Keratinocyte (primary cell): Measurements from ENCODE around the gene SLC39A11. TPM values are rescaled to one million over a fixed set of nuclear protein-coding genes. Genes with fewer than 3 reads are reported as not detected.

Experiments used
- DNase-seq: peaks from one replicate; pipeline ENCODE4 v3.0.0-alpha.2; 2011; ENCODE audit warnings: low read depth, missing footprints, low spot score
- FAIRE-seq: peaks from 2 replicates; lab custom pipeline; 2011; peaks lifted over from hg19 to GRCh38; lab: Jason Lieb, UNC
- H2AFZ ChIP-seq: 2 replicates; pipeline ENCODE4 v1.6.0; 2012; ENCODE audit warnings: low read length, control low read depth, inconsistent platforms; ENCODE audit not compliant: control insufficient read depth
- H3K27ac ChIP-seq: 2 replicates; pipeline ENCODE4 v1.5.1; 2011; ENCODE audit warnings: low read length; ENCODE audit not compliant: control insufficient read depth, insufficient read depth
- H3K27me3 ChIP-seq: 3 replicates; pipeline ENCODE4 v1.6.0; 2011; ENCODE audit warnings: low read length; ENCODE audit not compliant: control insufficient read depth, insufficient read depth; ENCODE audit errors: extremely low read depth
- H3K36me3 ChIP-seq, 2 experiments: 2 replicates in 1 of 2; 3 replicates in 1 of 2; pipeline ENCODE4 v1.5.1; 2011; ENCODE audit warnings: low read length in 2 of 2, mild to moderate bottlenecking in 1 of 2; ENCODE audit not compliant: control insufficient read depth in 2 of 2, insufficient read depth in 2 of 2; ENCODE audit errors: extremely low read depth in 1 of 2
- H3K4me1 ChIP-seq: 3 replicates; pipeline ENCODE4 v1.5.1; 2011; ENCODE audit warnings: low read length; ENCODE audit not compliant: control insufficient read depth, insufficient read depth; ENCODE audit errors: extremely low read depth
- H3K4me2 ChIP-seq: 3 replicates; pipeline ENCODE4 v1.6.0; 2011; ENCODE audit warnings: low read depth, low read length; ENCODE audit not compliant: control insufficient read depth, insufficient read depth; ENCODE audit errors: extremely low read depth
- H3K4me3 ChIP-seq, 3 experiments: fragments of 200-600 bp in 1 of 3; sonication (generic) in 1 of 3; 2 replicates in 2 of 3; 3 replicates in 1 of 3; pipeline ENCODE4 v1.5.1; 2011 to 2016; ENCODE audit warnings: low read length in 3 of 3, mild to moderate bottlenecking in 3 of 3, control low read depth in 2 of 3, inconsistent platforms in 1 of 3, low read depth in 1 of 3, mixed read lengths in 1 of 3, mixed run types in 1 of 3, moderate library complexity in 1 of 3; ENCODE audit not compliant: control insufficient read depth in 2 of 3, insufficient read depth in 2 of 3; ENCODE audit errors: extremely low read depth in 1 of 3
- H3K79me2 ChIP-seq: 2 replicates; pipeline ENCODE4 v1.6.0; 2012; ENCODE audit warnings: low read length; ENCODE audit not compliant: control insufficient read depth, insufficient read depth
- H3K9ac ChIP-seq: 3 replicates; pipeline ENCODE4 v1.6.0; 2011; ENCODE audit warnings: low read length; ENCODE audit not compliant: control insufficient read depth, insufficient read depth; ENCODE audit errors: extremely low read depth
- H3K9me1 ChIP-seq: 3 replicates; pipeline ENCODE4 v1.6.0; 2011; ENCODE audit warnings: low read length; ENCODE audit not compliant: control insufficient read depth, insufficient read depth; ENCODE audit errors: extremely low read depth
- H3K9me3 ChIP-seq: 2 replicates; pipeline ENCODE4 v1.5.1; 2012; ENCODE audit warnings: low read depth, low read length; ENCODE audit not compliant: control insufficient read depth
- H4K20me1 ChIP-seq: 3 replicates; pipeline ENCODE4 v1.6.0; 2011; ENCODE audit warnings: low read length; ENCODE audit not compliant: control insufficient read depth, insufficient read depth; ENCODE audit errors: extremely low read depth
- CTCF ChIP-seq, 3 experiments: IDR thresholded peaks in 1 of 3; conservative IDR thresholded peaks in 1 of 3; optimal IDR thresholded peaks in 1 of 3; 2 replicates in 2 of 3; 3 replicates in 1 of 3; pipeline versions ENCODE3 to v1.5.1; 2011; ENCODE audit warnings: low read length in 3 of 3, mild to moderate bottlenecking in 3 of 3, moderate library complexity in 2 of 3, control low read depth in 1 of 3, inconsistent platforms in 1 of 3; ENCODE audit not compliant: insufficient read depth in 2 of 3; ENCODE audit errors: extremely low read depth in 1 of 3
- EZH2 ChIP-seq: IDR thresholded peaks from one replicate; pipeline ENCODE4 v1.6.1; 2012; ENCODE audit warnings: inconsistent platforms, mild to moderate bottlenecking, low read length, moderate library complexity
- dilution Hi-C: fragments of 300-500 bp; cut with MboI; formaldehyde crosslinking; loops from one replicate; pipeline ENCODE4 v1.7.0; 2020; ENCODE audit warnings: low sequenced_read_pairs; ENCODE audit not compliant: extremely low pct_ligation_motif_present
- polyA plus RNA-seq, 5 experiments: library from polyadenylated mRNA; depleted of rRNA in 3 of 5; stranded (reverse) in 3 of 5; stranded (forward) in 1 of 5; unstranded in 1 of 5; fragments of >200 nt; gene quantifications; 1 replicate in 1 of 5; 2 replicates in 3 of 5; 3 replicates in 1 of 5; pipeline versions ENCODE4 v1.2.1 to v1.2.3, GENCODE V29; 2011 to 2012; ENCODE audit warnings: missing spikeins in 2 of 5, low read depth in 1 of 5, low replicate concordance in 1 of 5

SLC39A11 gene
- polyA plus RNA-seq, 1 donor (not counting 4 experiments of a cell fraction or from before 2014, with no cell fraction given), result 11.5 TPM

GRCh38 chr17:72879877-72880276, 212.6 kb downstream of the SLC39A11 start:
- Histone ChIP-seq H3K27ac (no peak overlapping the region), H2AFZ (no peak overlapping the region), H3K27me3 (no peaks in the 10 kb centered on the region), H3K79me2 (no peaks in the 10 kb centered on the region), H3K4me1 (no peaks in the 10 kb centered on the region), H3K36me3 (no peaks in the 10 kb centered on the region), H3K4me2 (no peak overlapping the region), H3K9ac (no peak overlapping the region), H4K20me1 (no peaks in the 10 kb centered on the region), H3K9me1 (no peaks in the 10 kb centered on the region), H3K4me3 (no peak overlapping the region), H3K9me3 (peaks cover 10% of the 10 kb centered on the region)
- no peak for DNase-seq
- no peak for TF ChIP-seq CTCF (optimal IDR thresholded peaks at IDR 0.05 in 1 of 3, IDR thresholded peaks at IDR 0.05 in 1 of 3, conservative IDR thresholded peaks at IDR 0.05 in 1 of 3; ENCODE audit: extremely low read depth in 1 of 3, insufficient read depth in 2 of 3, low read length in 3 of 3)
- no peak for TF ChIP-seq EZH2
- dilution Hi-C loops, result no loop called here
- FAIRE-seq, result no peak

GRCh38 chr17:72878975-72879660, 213.4 kb downstream of the SLC39A11 start:
- Histone ChIP-seq H3K27ac (no peak overlapping the region), H3K9me1 (no peaks in the 10 kb centered on the region), H3K36me3 (no peaks in the 10 kb centered on the region), H3K4me3 (no peak overlapping the region), H3K9me3 (peaks cover 10% of the 10 kb centered on the region), H3K4me2 (no peak overlapping the region), H3K27me3 (no peaks in the 10 kb centered on the region), H3K79me2 (no peaks in the 10 kb centered on the region), H3K9ac (no peak overlapping the region), H3K4me1 (no peaks in the 10 kb centered on the region), H4K20me1 (no peaks in the 10 kb centered on the region), H2AFZ (no peak overlapping the region)
- no peak for TF ChIP-seq EZH2
- no peak for TF ChIP-seq CTCF (optimal IDR thresholded peaks at IDR 0.05 in 1 of 3, IDR thresholded peaks at IDR 0.05 in 1 of 3, conservative IDR thresholded peaks at IDR 0.05 in 1 of 3; ENCODE audit: extremely low read depth in 1 of 3, insufficient read depth in 2 of 3, low read length in 3 of 3)
- no peak for DNase-seq
- dilution Hi-C loops, result no loop called here
- FAIRE-seq, result no peak
